Neural cell (in vitro differentiated cells): Measurements from ENCODE around the gene ZNF3.

Experiments
- CTCF ChIP-seq: fragments of 450-650 bp; IDR thresholded peaks from 2 replicates; pipeline ENCODE4 v1.5.1; 2014; ENCODE audit warnings: antibody characterized with exemption, mild to moderate bottlenecking, moderate library complexity; ENCODE audit not compliant: poor library complexity, severe bottlenecking
- EP300 ChIP-seq: fragments of 450-650 bp; conservative IDR thresholded peaks from 2 replicates; pipeline ENCODE4 v1.6.1; 2014; ENCODE audit warnings: antibody characterized with exemption, mild to moderate bottlenecking, moderate library complexity; ENCODE audit not compliant: poor library complexity, severe bottlenecking
- EZH2 ChIP-seq: fragments of 200-600, 300-800 bp; shearing (Covaris generic), sonication (generic); IDR thresholded peaks from 2 replicates; pipeline ENCODE4 v1.6.1; 2014; ENCODE audit warnings: antibody characterized with exemption, low read length, borderline replicate concordance, mild to moderate bottlenecking; ENCODE audit not compliant: insufficient read depth, poor library complexity, severe bottlenecking
- MXI1 ChIP-seq: fragments of 450-650 bp; conservative IDR thresholded peaks from 2 replicates; pipeline ENCODE4 v1.6.1; 2014; ENCODE audit warnings: antibody characterized with exemption, mild to moderate bottlenecking; ENCODE audit not compliant: poor library complexity, severe bottlenecking
- POLR2AphosphoS5 ChIP-seq: IDR thresholded peaks from 2 replicates; pipeline ENCODE4 v1.6.1; 2012
- SMC3 ChIP-seq: fragments of 450-650 bp; conservative IDR thresholded peaks from 2 replicates; pipeline ENCODE4 v1.6.1; 2014; ENCODE audit warnings: antibody characterized with exemption, mild to moderate bottlenecking, moderate library complexity; ENCODE audit not compliant: poor library complexity
- TAF1 ChIP-seq: IDR thresholded peaks from 2 replicates; pipeline ENCODE4 v1.6.1; 2012; ENCODE audit warnings: low read depth

- no peak for TF ChIP-seq CTCF
- TF ChIP-seq EZH2 = no peak
- peak; percentile 92 for TF ChIP-seq POLR2AphosphoS5
- TF ChIP-seq SMC3 = peak; percentile 24
- peak; percentile 95 for TF ChIP-seq MXI1
- TF ChIP-seq EP300 = peak; percentile 57
- peak; percentile 95 for TF ChIP-seq TAF1
Measured at GRCh38 chr7:100088621-100089457, 7.3 kb upstream of the ZNF3 start, which contains the start of gene COPS6.
